ENCODE results near the gene MEIOB.

Gene MEIOB

GRCh38 chr16:1914988-1915387, 43.0 kb upstream of the MEIOB start:
- no peaks in the 10 kb centered on the region for H4K20me1 ChIP-seq (ENCODE audit: insufficient read depth, low read length)
- no peak overlapping the region for H3K9ac ChIP-seq (ENCODE audit: low read length)
- no peak overlapping the region for H3K4me2 ChIP-seq (ENCODE audit: low read depth, low read length)
- H3F3A ChIP-seq (ENCODE audit: insufficient read depth, low read length), result no peaks in the 10 kb centered on the region
- DNase-seq, result no peak
- H3K9me2 ChIP-seq (replicated peaks; ENCODE audit: insufficient read depth, low read length), result no peaks in the 10 kb centered on the region
- TF ChIP-seq EZH2 (optimal IDR thresholded peaks at IDR 0.05; ENCODE audit: low read depth, low read length) (no peak), CTCF (IDR thresholded peaks at IDR 0.05; ENCODE audit: low read length) (no peak), EZH2phosphoT487 (IDR thresholded peaks at IDR 0.05; ENCODE audit: low read length) (no peak)
- no peaks in the 10 kb centered on the region for H3K9me3 ChIP-seq (replicated peaks; ENCODE audit: insufficient read depth, low read length)
- H3K4me1 ChIP-seq (ENCODE audit: low read length), result no peaks in the 10 kb centered on the region
- H3K79me2 ChIP-seq (ENCODE audit: low read length), result no peaks in the 10 kb centered on the region
- H2AFZ ChIP-seq (ENCODE audit: low read length), result no peak overlapping the region
- H3K27me3 ChIP-seq (replicated peaks; ENCODE audit: insufficient read depth, low read length), result peaks cover 57% of the 10 kb centered on the region
- no peak overlapping the region for H3K27ac ChIP-seq (ENCODE audit: low read length)
- no peaks in the 10 kb centered on the region for H3K36me3 ChIP-seq (replicated peaks; ENCODE audit: insufficient read depth, low read length)
- H3K4me3 ChIP-seq (ENCODE audit: low read length), result no peak overlapping the region

DNA sequence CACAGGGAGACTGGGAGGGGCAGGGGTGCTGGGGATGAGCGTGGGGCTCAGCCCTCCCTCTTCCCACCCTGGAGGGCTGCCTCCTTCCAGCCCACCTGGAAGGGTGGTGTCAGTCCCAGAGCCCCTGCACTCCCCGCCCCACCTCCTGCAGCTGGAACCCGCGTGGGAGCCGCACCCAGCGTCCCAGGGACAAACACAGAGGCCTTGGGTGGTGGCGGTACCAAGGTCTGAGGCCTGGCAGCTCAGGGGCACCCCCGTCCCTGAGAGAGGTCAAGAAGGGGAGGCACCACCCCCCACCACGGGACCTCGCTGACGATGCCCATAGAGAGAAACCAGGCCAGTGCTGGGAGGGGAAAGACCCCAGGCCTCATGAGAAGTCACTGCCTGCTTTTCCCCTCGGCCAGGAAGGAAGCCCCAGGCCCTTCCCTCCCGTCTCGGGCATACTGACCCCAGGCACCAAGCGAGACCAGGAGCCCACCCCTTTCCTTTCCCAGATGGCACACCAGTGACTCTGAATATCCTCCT, 42.2 kb upstream of the MEIOB start:
- Histone ChIP-seq H3K4me2 (ENCODE audit: low read depth, low read length) (no peak overlapping the region), H4K20me1 (ENCODE audit: insufficient read depth, low read length) (no peaks in the 10 kb centered on the region), H3K9me3 (replicated peaks; ENCODE audit: insufficient read depth, low read length) (no peaks in the 10 kb centered on the region), H3K27ac (ENCODE audit: low read length) (no peak overlapping the region), H2AFZ (ENCODE audit: low read length) (no peak overlapping the region), H3K27me3 (replicated peaks; ENCODE audit: insufficient read depth, low read length) (peaks cover 48% of the 10 kb centered on the region), H3K9ac (ENCODE audit: low read length) (no peak overlapping the region), H3K9me2 (replicated peaks; ENCODE audit: insufficient read depth, low read length) (no peaks in the 10 kb centered on the region), H3K4me3 (ENCODE audit: low read length) (no peak overlapping the region), H3F3A (ENCODE audit: insufficient read depth, low read length) (no peaks in the 10 kb centered on the region), H3K79me2 (ENCODE audit: low read length) (no peaks in the 10 kb centered on the region), H3K36me3 (replicated peaks; ENCODE audit: insufficient read depth, low read length) (no peaks in the 10 kb centered on the region), H3K4me1 (ENCODE audit: low read length) (no peaks in the 10 kb centered on the region)
- no peak for TF ChIP-seq CTCF (IDR thresholded peaks at IDR 0.05; ENCODE audit: low read length)
- TF ChIP-seq EZH2 (optimal IDR thresholded peaks at IDR 0.05; ENCODE audit: low read depth, low read length), result no peak
- no peak for TF ChIP-seq EZH2phosphoT487 (IDR thresholded peaks at IDR 0.05; ENCODE audit: low read length)
- DNase-seq, result no peak

- TF ChIP-seq EZH2phosphoT487 (IDR thresholded peaks at IDR 0.05; ENCODE audit: low read length), result no peak
- no peak for TF ChIP-seq EZH2 (optimal IDR thresholded peaks at IDR 0.05; ENCODE audit: low read depth, low read length)
- no peak for TF ChIP-seq CTCF (IDR thresholded peaks at IDR 0.05; ENCODE audit: low read length)
- peaks cover 42% of the 10 kb centered on the region for H3K27me3 ChIP-seq (replicated peaks; ENCODE audit: insufficient read depth, low read length)
- H3K4me2 ChIP-seq (ENCODE audit: low read depth, low read length), result no peak overlapping the region
- H3K9ac ChIP-seq (ENCODE audit: low read length), result no peak overlapping the region
- H3K9me3 ChIP-seq (replicated peaks; ENCODE audit: insufficient read depth, low read length), result no peaks in the 10 kb centered on the region
- H3K36me3 ChIP-seq (replicated peaks; ENCODE audit: insufficient read depth, low read length), result no peaks in the 10 kb centered on the region
- H4K20me1 ChIP-seq (ENCODE audit: insufficient read depth, low read length), result no peaks in the 10 kb centered on the region
- no peaks in the 10 kb centered on the region for H3F3A ChIP-seq (ENCODE audit: insufficient read depth, low read length)
- H3K4me3 ChIP-seq (ENCODE audit: low read length), result no peak overlapping the region
- H2AFZ ChIP-seq (ENCODE audit: low read length), result no peak overlapping the region
- H3K9me2 ChIP-seq (replicated peaks; ENCODE audit: insufficient read depth, low read length), result no peaks in the 10 kb centered on the region
- no peaks in the 10 kb centered on the region for H3K4me1 ChIP-seq (ENCODE audit: low read length)
- H3K27ac ChIP-seq (ENCODE audit: low read length), result no peak overlapping the region
- no peak for DNase-seq
- H3K79me2 ChIP-seq (ENCODE audit: low read length), result no peaks in the 10 kb centered on the region
Observed at GRCh38 chr16:1913327-1914083, 41.5 kb upstream of the MEIOB start.
